Measurements from ENCODE around the gene PRDM8.
"Not testable (repeated sequence)": the region's sequence is repeated elsewhere in the genome, so short reads cannot be mapped to it uniquely, and the experiment has no call there.

PRDM8 gene

GRCh38 chr4:80196922-80197573 is at the start of gene PRDM8:
Gene PRDM8 (plus strand): TSS chr4:80197503. CDS start chr4:80200081, 2,578 bp downstream.
- no peak for DNase-seq

- DNase-seq = no peak
These were observed 46.7 kb upstream of the PRDM8 start for GRCh38 chr4:80150387-80151180.

- DNase-seq = no peak
These were observed 45.3 kb upstream of the PRDM8 start for GRCh38 chr4:80151981-80152380.

GRCh38 chr4:80153874-80154544 is 43.3 kb upstream of the PRDM8 start:
- DNase-seq = no peak

GRCh38 chr4:80154545-80154933 is 42.8 kb upstream of the PRDM8 start:
- DNase-seq = no peak

GRCh38 chr4:80155316-80155982 is 41.9 kb upstream of the PRDM8 start:
- no peak for DNase-seq

GRCh38 chr4:80156410-80156809 is 40.9 kb upstream of the PRDM8 start:
- no peak for DNase-seq

- DNase-seq = no peak
These were observed 35.8 kb upstream of the PRDM8 start for GRCh38 chr4:80161413-80162058.

- DNase-seq = no peak
These were observed 34.9 kb upstream of the PRDM8 start for GRCh38 chr4:80162418-80162817.

- DNase-seq = no peak
These were observed 31.4 kb upstream of the PRDM8 start for GRCh38 chr4:80165855-80166254.

- DNase-seq = peak; percentile 74
These were observed 26.1 kb upstream of the PRDM8 start for GRCh38 chr4:80171251-80171650.

- no peak for DNase-seq
These were observed 25.6 kb upstream of the PRDM8 start for GRCh38 chr4:80171656-80172055.

- no peak for DNase-seq
These were observed 25.1 kb upstream of the PRDM8 start for GRCh38 chr4:80172203-80172602.

GRCh38 chr4:80173401-80173800 is 23.9 kb upstream of the PRDM8 start:
- DNase-seq = no peak

- DNase-seq = no peak
These were observed 23.5 kb upstream of the PRDM8 start for GRCh38 chr4:80173841-80174240.

GRCh38 chr4:80177793-80178192 is 19.5 kb upstream of the PRDM8 start:
- DNase-seq = not testable (repeated sequence)

GRCh38 chr4:80178964-80179363 is 18.3 kb upstream of the PRDM8 start:
- no peak for DNase-seq

- DNase-seq = no peak
These were observed 17.6 kb upstream of the PRDM8 start for GRCh38 chr4:80179637-80180161.

- no peak for DNase-seq
These were observed 16.6 kb upstream of the PRDM8 start for GRCh38 chr4:80180743-80181142.

GRCh38 chr4:80182237-80182866 is 15.0 kb upstream of the PRDM8 start:
- no peak for DNase-seq

GRCh38 chr4:80183250-80184052 is 13.9 kb upstream of the PRDM8 start:
- no peak for DNase-seq
